HepG2 (cell line): Measurements from ENCODE around the gene INPP4B. TPM values are rescaled to one million over a fixed set of nuclear protein-coding genes. Genes with fewer than 3 reads are reported as not detected.

Experiments used
- ATAC-seq: fragments of 200-7000 bp; cut with Tn5 transposase; 3 replicates; pipeline ENCODE4 v1.9.1; 2020; ENCODE audit warnings: mild to moderate bottlenecking, moderate library complexity
- BruUV-seq: library from RNA; stranded (reverse); fragments of 400-500 nt; replicated peaks from 2 replicates; lab custom pipeline; 2021; lab: Mats Ljungman, UMichigan
- CTCF ChIA-PET: fragments of 300-600 bp; formaldehyde crosslinking; extraction: SDS; loops from one replicate; lab custom pipeline; 2021; ENCODE audit warnings: low total read pairs, inconsistent platforms, low intra/inter-chr PET ratio; lab: Yijun Ruan, JAX
- POLR2A ChIA-PET: fragments of 350-600 bp; sonication (Branson Sonifier 250); formaldehyde crosslinking; loops from one replicate; lab custom pipeline; 2020; ENCODE audit warnings: antibody characterized with exemption, inconsistent platforms; lab: Yijun Ruan, JAX
- DNase-seq: peaks from one replicate; pipeline ENCODE4 v3.0.0-alpha.2; 2015; ENCODE audit warnings: low spot score
- FAIRE-seq: peaks from 3 replicates; lab custom pipeline; 2011; peaks lifted over from hg19 to GRCh38; lab: Jason Lieb, UNC
- H2AFZ ChIP-seq: one replicate; pipeline ENCODE4 v1.6.1; 2011; ENCODE audit warnings: low read length, inconsistent platforms
- H3K27ac ChIP-seq: fragments of 300-600 bp; 3 replicates; pipeline ENCODE4 v1.8.0; 2011; ENCODE audit warnings: mixed run types, mild to moderate bottlenecking, mixed read lengths, low read length, inconsistent platforms; ENCODE audit not compliant: insufficient read depth; ENCODE audit errors: extremely low read length
- H3K27me3 ChIP-seq, 2 experiments: fragments of 200-600 bp in 1 of 2; 2 replicates in 1 of 2; 3 replicates in 1 of 2; pipeline versions ENCODE4 v1.6.0 to v1.8.0; 2011; ENCODE audit warnings: low read length in 2 of 2, mild to moderate bottlenecking in 2 of 2, moderate library complexity in 2 of 2, inconsistent platforms in 1 of 2; ENCODE audit not compliant: insufficient read depth in 2 of 2, control insufficient read depth in 1 of 2
- H3K36me3 ChIP-seq, 2 experiments: fragments of 200-600 bp in 1 of 2; replicated peaks in 1 of 2; 2 replicates in 1 of 2; 3 replicates in 1 of 2; pipeline versions ENCODE4 v1.5.1 to v1.8.0; 2011; ENCODE audit warnings: low read length in 2 of 2, inconsistent platforms in 1 of 2; ENCODE audit not compliant: insufficient read depth in 2 of 2, control insufficient read depth in 1 of 2
- H3K4me1 ChIP-seq: 2 replicates; pipeline ENCODE4 v1.5.1; 2012; ENCODE audit warnings: low read length, inconsistent platforms; ENCODE audit not compliant: insufficient read depth
- H3K4me2 ChIP-seq: 2 replicates; pipeline ENCODE4 v1.6.0; 2011; ENCODE audit warnings: low read depth, low read length, inconsistent platforms
- H3K4me3 ChIP-seq, 3 experiments: fragments of 200-600 bp in 1 of 3; sonication (generic), shearing (Covaris generic) in 1 of 3; replicated peaks in 1 of 3; 2 replicates each; pipeline ENCODE4 v1.5.1; 2011 to 2016; ENCODE audit warnings: low read length in 3 of 3, inconsistent platforms in 2 of 3, low read depth in 2 of 3, mild to moderate bottlenecking in 2 of 3, control low read depth in 1 of 3, mixed read lengths in 1 of 3; ENCODE audit not compliant: insufficient read depth in 1 of 3
- H3K79me2 ChIP-seq: one replicate; pipeline ENCODE4 v1.6.1; 2011; ENCODE audit warnings: low read length, inconsistent platforms; ENCODE audit not compliant: insufficient read depth
- H3K9ac ChIP-seq: 2 replicates; pipeline ENCODE4 v1.6.0; 2011; ENCODE audit warnings: mild to moderate bottlenecking, low read depth, low read length, inconsistent platforms; ENCODE audit not compliant: insufficient read depth
- H3K9me3 ChIP-seq: 2 replicates; pipeline ENCODE4 v1.5.1; 2012; ENCODE audit warnings: mild to moderate bottlenecking, low read length
- H4K20me1 ChIP-seq: 2 replicates; pipeline ENCODE4 v1.6.0; 2011; ENCODE audit warnings: inconsistent platforms, mild to moderate bottlenecking, low read length, moderate library complexity; ENCODE audit not compliant: insufficient read depth
- EED ChIP-seq: sonication (generic); formaldehyde crosslinking; IDR thresholded peaks from 2 replicates; pipeline ENCODE4 v1.5.0; 2020; ENCODE audit warnings: mild to moderate bottlenecking, missing genetic modification reagents
- MIER2 ChIP-seq: IDR thresholded peaks from 2 replicates; pipeline ENCODE4 v1.6.1; 2016; ENCODE audit warnings: missing biosample characterization, missing genetic modification reagents
- MZF1 ChIP-seq: sonication (generic); formaldehyde crosslinking; IDR thresholded peaks from 2 replicates; pipeline ENCODE4 v1.8.1; 2023; ENCODE audit warnings: mild to moderate bottlenecking, missing genetic modification reagents, borderline replicate concordance
- SP4 ChIP-seq: sonication (generic); formaldehyde crosslinking; IDR thresholded peaks from 2 replicates; pipeline ENCODE4 v1.8.1; 2023; ENCODE audit warnings: mild to moderate bottlenecking, missing genetic modification reagents
- ZBTB7B ChIP-seq: sonication (generic); formaldehyde crosslinking; IDR thresholded peaks from 2 replicates; pipeline ENCODE4 v1.4.0; 2020; ENCODE audit warnings: missing genetic modification reagents
- ZNF225 ChIP-seq: sonication (generic); formaldehyde crosslinking; IDR thresholded peaks from 2 replicates; pipeline ENCODE4 v1.4.0; 2020; ENCODE audit warnings: mild to moderate bottlenecking, missing genetic modification reagents
- ZNF556 ChIP-seq: sonication (generic); formaldehyde crosslinking; IDR thresholded peaks from 2 replicates; pipeline ENCODE4 v1.4.0; 2020; ENCODE audit warnings: mild to moderate bottlenecking, missing genetic modification reagents, borderline replicate concordance
- ZNF564 ChIP-seq: sonication (generic); formaldehyde crosslinking; IDR thresholded peaks from 2 replicates; pipeline ENCODE4 v1.8.1; 2023; ENCODE audit warnings: mild to moderate bottlenecking, missing genetic modification reagents
- ZNF644 ChIP-seq: IDR thresholded peaks from 2 replicates; pipeline ENCODE4 v1.6.1; 2016; ENCODE audit warnings: low read depth
- WGBS: methylation state at CpG from one replicate; pipeline ENCODE4 v1.1.6; 2017; ENCODE audit warnings: low lambda C conversion rate; 5-methylcytosine and 5-hydroxymethylcytosine counted together
- in situ Hi-C: cut with HindIII; loops from 2 replicates; pipeline ENCODE4 v1.10.0; 2017; ENCODE audit warnings: low pct_unique_long_range_greater_than_20kb; ENCODE audit not compliant: extremely low pct_ligation_motif_present
- intact Hi-C: fragments of 100-400 bp; cut with micrococcal nuclease; formaldehyde crosslinking; loops from one replicate; pipeline ENCODE4 v1.10.0; 2022; ENCODE audit not compliant: unreplicated experiment
- polyA plus RNA-seq, 8 experiments: library from polyadenylated mRNA; depleted of rRNA in 3 of 8; stranded (reverse) in 7 of 8; unstranded in 1 of 8; fragments of >200 nt; fragmentation: Illumina TruSeq in 4 of 8; extraction: Trizol in 4 of 8; gene quantifications; 2 replicates each; pipeline versions ENCODE4 v1.2.1 to v1.2.3, GENCODE V29; 2011 to 2016; ENCODE audit warnings: low read depth in 4 of 8, missing spikeins in 1 of 8, mixed read lengths in 1 of 8; ENCODE audit not compliant: insufficient read depth in 1 of 8
- total RNA-seq, 5 experiments: library from RNA; depleted of rRNA; stranded (reverse); fragments of >200 nt; fragmentation: Illumina TruSeq; extraction: Trizol; gene quantifications; 2 replicates each; pipeline ENCODE4 v1.2.3, GENCODE V29; 2016; ENCODE audit warnings: low read depth in 1 of 5
- TF ChIP-seq, protein P1 (sequence below): sonication (generic); formaldehyde crosslinking; IDR thresholded peaks from 2 replicates; pipeline ENCODE4 v1.4.0; 2020; ENCODE audit warnings: missing genetic modification reagents; ENCODE audit errors: not compliant biosample characterization

Gene INPP4B
- total and polyA plus RNA-seq, 2 of the 13 experiments (the other 11 are each of a cell fraction or from before 2014, with no cell fraction given): not detected

DNA sequence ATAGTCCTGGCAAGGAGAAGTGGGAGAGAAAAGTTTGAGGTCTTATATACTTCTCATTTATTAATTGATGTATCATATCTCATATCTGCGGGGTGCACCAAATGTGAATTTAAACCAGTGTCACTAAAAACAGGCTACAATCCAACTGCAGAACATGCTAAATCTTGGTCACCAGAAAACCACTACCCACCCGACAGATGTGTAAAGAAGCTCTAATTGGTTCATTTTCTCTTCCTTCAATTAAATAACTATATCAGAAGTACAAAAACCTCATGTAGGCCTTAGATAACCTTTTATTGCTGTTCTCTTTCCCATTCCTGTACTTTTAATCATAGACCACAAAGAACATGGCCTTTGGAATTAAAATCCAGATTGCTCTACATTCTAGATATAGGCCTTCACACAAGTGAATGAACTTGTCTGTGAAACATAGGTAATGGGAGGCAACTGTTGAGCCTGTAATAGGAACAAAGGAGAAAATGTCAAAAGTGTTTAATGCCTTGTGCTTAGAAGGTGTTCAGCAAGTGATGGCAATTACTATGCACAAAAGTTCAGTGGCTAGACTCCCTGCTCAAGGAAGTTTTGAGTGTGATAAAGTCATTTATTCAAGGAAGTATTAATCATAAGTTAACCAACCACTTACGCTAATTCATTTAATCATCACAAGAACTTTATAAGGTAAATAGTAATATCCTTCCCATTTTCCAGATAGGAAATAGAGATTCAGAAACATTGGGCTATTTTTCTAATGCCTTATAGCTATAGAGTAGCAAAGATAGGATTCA, 425.6 kb downstream of the INPP4B start:
- no peak overlapping the region for H3K4me2 ChIP-seq
- no peak for FAIRE-seq
- no peaks in the 10 kb centered on the region for H3K36me3 ChIP-seq
- no peak overlapping the region for H3K9ac ChIP-seq
- ATAC-seq: no peak
- WGBS: 15% methylated on average over 3 of the region's 3 CpGs
- no peak overlapping the region for H2AFZ ChIP-seq
- no peak for TF ChIP-seq SP4 (CRISPR knock-in tag)
- no peak for TF ChIP-seq MZF1 (CRISPR knock-in tag)
- no peak for TF ChIP-seq MIER2 (CRISPR knock-in tag)
- no peak for TF ChIP-seq ZNF225 (CRISPR knock-in tag)
- TF ChIP-seq EED: no peak
- TF ChIP-seq, protein P1, sequence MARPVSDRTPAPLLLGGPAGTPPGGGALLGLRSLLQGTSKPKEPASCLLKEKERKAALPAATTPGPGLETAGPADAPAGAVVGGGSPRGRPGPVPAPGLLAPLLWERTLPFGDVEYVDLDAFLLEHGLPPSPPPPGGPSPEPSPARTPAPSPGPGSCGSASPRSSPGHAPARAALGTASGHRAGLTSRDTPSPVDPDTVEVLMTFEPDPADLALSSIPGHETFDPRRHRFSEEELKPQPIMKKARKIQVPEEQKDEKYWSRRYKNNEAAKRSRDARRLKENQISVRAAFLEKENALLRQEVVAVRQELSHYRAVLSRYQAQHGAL (CRISPR knock-in tag): no peak
- DNase-seq: no peak
- no peaks in the 10 kb centered on the region for H3K4me1 ChIP-seq
- POLR2A ChIA-PET: no interaction called here
- H3K27ac ChIP-seq: no peak overlapping the region
- H3K9me3 ChIP-seq: no peaks in the 10 kb centered on the region
- CTCF ChIA-PET: no interaction called here
- in situ Hi-C loops (no loop called here), intact Hi-C loops (no loop called here)
- BruUV-seq: no TSS peak
- H3K79me2 ChIP-seq: no peaks in the 10 kb centered on the region
- no peaks in the 10 kb centered on the region; a peak in 1 of 5 replicates for H3K27me3 ChIP-seq
- H3K4me3 ChIP-seq: no peak overlapping the region
- no peaks in the 10 kb centered on the region for H4K20me1 ChIP-seq

DNA sequence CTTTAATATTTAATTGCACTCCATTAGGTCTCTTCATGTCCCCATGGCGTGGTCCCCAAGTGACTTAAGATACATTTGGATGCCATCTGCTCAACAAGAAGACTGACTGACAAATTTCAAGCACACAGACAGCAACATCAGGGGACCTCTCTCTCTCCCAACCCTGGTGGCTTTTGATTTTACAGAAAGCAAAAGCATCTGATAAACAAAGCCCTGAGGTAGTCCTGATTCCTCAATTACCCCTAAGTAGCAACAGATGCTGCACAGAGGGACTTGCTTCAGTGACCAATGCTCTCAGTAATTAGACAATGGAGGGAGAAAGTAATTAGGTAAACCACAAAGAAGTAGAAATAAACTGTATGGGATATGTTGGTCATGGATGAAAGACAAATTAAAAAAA, 426.4 kb downstream of the INPP4B start:
- Histone ChIP-seq H3K9ac (no peak overlapping the region), H3K27ac (no peak overlapping the region)
- no peak for ATAC-seq
- TF ChIP-seq ZNF564 (CRISPR knock-in tag) (no peak), ZBTB7B (CRISPR knock-in tag) (no peak), ZNF644 (CRISPR knock-in tag) (no peak), ZNF556 (CRISPR knock-in tag) (no peak)
- TF ChIP-seq, all 625 proteins: peak for 0
- DNase-seq (no peak), FAIRE-seq (no peak)
- intact Hi-C loops: no loop called here
- Histone ChIP-seq H3K4me2 (no peak overlapping the region), H3K27me3 (no peaks in the 10 kb centered on the region; a peak in 1 of 5 replicates), H3K4me1 (no peaks in the 10 kb centered on the region), H3K36me3 (no peaks in the 10 kb centered on the region), H3K79me2 (no peaks in the 10 kb centered on the region), H3K9me3 (no peaks in the 10 kb centered on the region), H4K20me1 (no peaks in the 10 kb centered on the region), H3K4me3 (no peak overlapping the region), H2AFZ (no peak overlapping the region)
- ChIA-PET POLR2A (no interaction called here), CTCF (no interaction called here)
- BruUV-seq: no TSS peak
- WGBS: 7% methylated on average over 1 of the region's 1 CpG
- in situ Hi-C loops: no loop called here
